Activated CD4-positive, alpha-beta memory T cell treated with anti-CD3 and anti-CD28 coated beads, Interleukin-2, amount 10 ng/mL, durations not matched to agents 7 days and 5 days (primary cell): Measurements from ENCODE around the gene AK9. TPM values are rescaled to one million over a fixed set of nuclear protein-coding genes. Genes with fewer than 3 reads are reported as not detected.

Source experiments
- CTCF ChIA-PET: fragments of 350-600 bp; sonication (Branson Sonifier 250); formaldehyde crosslinking; loops from one replicate; lab custom pipeline; 2021; ENCODE audit warnings: antibody characterized with exemption, inconsistent platforms; lab: Charles Lee
- POLR2A ChIA-PET: fragments of 350-600 bp; sonication (Branson Sonifier 250); formaldehyde crosslinking; loops from one replicate; lab custom pipeline; 2021; ENCODE audit warnings: antibody characterized with exemption; lab: Charles Lee
- DNase-seq: peaks from one replicate; pipeline ENCODE4 v3.0.0-alpha.2; 2020
- H3K27ac Mint-ChIP-seq: one replicate; pipeline ENCODE4 v1.8.0; 2021; ENCODE audit warnings: mild to moderate bottlenecking, mixed read lengths
- H3K27me3 Mint-ChIP-seq: one replicate; pipeline ENCODE4 v1.8.0; 2021; ENCODE audit warnings: mixed read lengths
- H3K36me3 Mint-ChIP-seq: one replicate; pipeline ENCODE4 v1.8.0; 2021; ENCODE audit warnings: low read depth, mixed read lengths
- H3K4me1 Mint-ChIP-seq: one replicate; pipeline ENCODE4 v1.8.0; 2021; ENCODE audit warnings: mixed read lengths
- H3K4me3 Mint-ChIP-seq: one replicate; pipeline ENCODE4 v1.8.0; 2021; ENCODE audit warnings: mild to moderate bottlenecking, mixed read lengths
- H3K9me3 Mint-ChIP-seq: one replicate; pipeline ENCODE4 v1.8.0; 2021; ENCODE audit warnings: mixed read lengths
- total RNA-seq, 2 experiments: library from RNA; stranded (reverse); gene quantifications; one replicate each; pipeline ENCODE4 v1.2.3, GENCODE V29; 2021

The AK9 gene
- total RNA-seq, 2 experiments from 2014 or later = 4.9 to 5.5 TPM

DNA sequence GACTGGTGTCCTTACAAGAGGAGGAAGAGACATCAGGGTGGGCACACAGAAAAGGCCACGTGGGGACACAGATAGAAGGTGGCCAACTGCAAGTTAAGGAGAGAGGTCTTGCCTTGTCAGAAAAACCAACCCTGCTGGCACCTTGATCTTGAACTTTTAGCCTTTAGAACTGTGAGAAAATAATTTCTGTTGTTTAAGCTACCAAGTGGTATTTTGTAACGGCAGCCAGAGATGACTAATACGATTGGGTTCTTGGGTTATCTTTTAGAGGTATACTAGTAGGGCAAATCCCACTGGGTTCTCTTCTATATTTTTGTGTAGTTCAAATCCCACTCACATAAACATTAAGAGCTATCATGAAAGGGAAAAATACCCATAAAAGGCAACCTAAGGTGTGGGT is 176.1 kb downstream of the AK9 start:
- Mint-ChIP-seq H3K4me3 (no peak overlapping the region), H3K27me3 (no peaks in the 10 kb centered on the region), H3K36me3 (peaks cover 5% of the 10 kb centered on the region), H3K9me3 (peaks cover 2% of the 10 kb centered on the region), H3K27ac (no peak overlapping the region), H3K4me1 (peaks cover 34% of the 10 kb centered on the region)
- ChIA-PET POLR2A (interaction anchor here (1.1 to 1.9 kb wide), 3 partner anchors 8 to 24 kb away, joined by 3 to 12 read pairs (median 6); no protein-coding TSS in a partner anchor), CTCF (interaction anchor here (0.9 to 1.6 kb wide), 4 partner anchors 10 to 525 kb away, joined by 3 to 13 read pairs (median 4); no protein-coding TSS in a partner anchor)
- no peak for DNase-seq

DNA sequence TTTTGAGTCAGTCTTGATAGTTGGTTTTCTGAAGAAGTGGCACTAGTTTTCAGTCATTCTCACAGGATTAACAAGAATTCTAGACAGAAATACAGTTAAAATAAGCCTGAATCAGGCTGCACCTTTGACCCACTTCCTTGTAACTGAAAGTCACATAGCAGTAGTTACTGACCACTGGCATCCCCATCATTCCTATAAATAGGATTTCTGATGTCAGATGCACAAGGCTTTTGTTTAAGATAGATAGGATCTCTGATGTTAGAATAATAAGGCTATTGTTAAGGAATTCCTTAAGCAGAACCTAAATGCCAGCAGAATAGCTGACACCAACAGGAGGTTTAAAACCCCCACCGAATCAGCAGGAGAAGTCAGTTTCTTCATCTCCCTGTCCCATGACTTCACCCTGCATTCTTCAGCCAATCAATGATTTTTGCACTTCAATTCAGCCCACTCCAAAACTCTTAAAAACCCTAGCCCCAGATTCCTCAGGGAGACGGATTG is 177.4 kb downstream of the AK9 start:
- ChIA-PET POLR2A (no interaction called here), CTCF (no interaction called here)
- H3K27me3 Mint-ChIP-seq = no peaks in the 10 kb centered on the region
- peaks cover 2% of the 10 kb centered on the region for H3K36me3 Mint-ChIP-seq
- DNase-seq = no peak
- H3K27ac Mint-ChIP-seq = no peak overlapping the region
- H3K9me3 Mint-ChIP-seq = peaks cover 2% of the 10 kb centered on the region
- peaks cover 32% of the 10 kb centered on the region for H3K4me1 Mint-ChIP-seq
- H3K4me3 Mint-ChIP-seq = no peak overlapping the region

DNA sequence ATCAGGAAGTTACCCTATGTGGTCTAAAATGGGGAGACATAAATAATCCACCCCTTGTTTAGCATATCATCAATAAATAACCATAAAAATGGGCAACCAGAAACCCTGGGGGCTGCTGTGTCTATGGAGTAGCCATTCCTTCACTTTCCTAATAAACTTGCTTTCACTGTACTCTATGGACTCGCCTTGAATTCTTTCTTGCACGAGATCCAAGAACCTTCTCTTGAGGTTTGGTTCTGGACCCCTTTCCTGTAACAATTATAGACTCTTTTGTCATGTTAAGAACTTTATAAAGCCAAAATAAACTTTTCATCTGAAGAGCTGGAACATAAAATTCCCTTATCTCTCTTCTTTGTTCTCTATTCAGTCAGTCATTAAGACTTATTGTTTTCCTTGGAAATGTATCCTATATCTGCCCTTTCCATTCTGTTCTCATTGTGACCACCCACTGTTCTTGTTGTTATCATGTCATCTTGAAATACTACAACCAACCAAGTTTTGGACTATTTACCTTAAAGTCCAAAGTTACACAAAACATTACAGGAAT is 178.7 kb downstream of the AK9 start:
- Mint-ChIP-seq H3K4me3 (no peak overlapping the region), H3K4me1 (peaks cover 32% of the 10 kb centered on the region), H3K9me3 (peaks cover 2% of the 10 kb centered on the region), H3K27me3 (peaks cover under 1% of the 10 kb centered on the region), H3K27ac (no peak overlapping the region), H3K36me3 (peaks cover 2% of the 10 kb centered on the region)
- CTCF ChIA-PET = no interaction called here
- POLR2A ChIA-PET = interaction anchor here (1.2 kb wide), 1 partner anchor 16 kb away, joined by 3 read pairs; no protein-coding TSS in a partner anchor
- DNase-seq = no peak

DNA sequence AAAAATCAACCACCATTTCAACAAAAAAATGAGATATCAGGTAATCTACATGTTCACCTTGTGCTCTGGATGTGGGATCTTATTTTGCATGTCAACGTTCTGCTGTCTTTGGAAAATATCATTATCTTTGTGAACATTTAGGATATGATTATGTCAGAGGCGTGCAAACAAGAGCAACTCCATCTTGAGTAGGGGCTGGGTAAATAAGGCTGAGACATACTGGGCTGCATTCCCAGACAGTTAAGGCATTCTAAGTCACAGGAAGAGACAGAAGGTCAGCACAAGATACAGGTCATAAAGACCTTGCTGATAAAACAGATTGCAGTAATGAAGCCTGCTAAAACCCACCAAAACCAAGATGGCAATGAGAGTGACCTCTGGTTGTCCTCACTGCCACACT is 179.2 kb downstream of the AK9 start:
- POLR2A ChIA-PET = no interaction called here
- DNase-seq = no peak

DNA sequence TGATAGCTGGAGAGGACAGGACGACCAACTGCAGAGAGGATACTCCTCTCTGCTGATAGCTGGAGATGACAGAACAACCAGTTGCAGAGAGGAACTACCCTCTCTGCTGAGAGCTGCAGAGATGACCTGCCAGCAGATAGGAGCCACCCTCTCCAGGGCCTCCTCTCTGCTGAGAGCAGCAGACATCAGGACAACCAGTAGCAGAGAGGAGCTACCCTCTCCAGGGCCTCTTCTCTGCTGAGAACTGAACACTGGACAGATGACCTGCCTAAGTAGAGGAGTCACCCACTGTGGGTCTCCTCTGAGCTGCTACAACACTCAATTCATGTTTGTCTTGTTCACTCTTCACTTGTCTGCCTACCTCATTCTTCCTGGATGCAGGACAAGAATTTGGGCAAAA is 180.6 kb downstream of the AK9 start:
- Mint-ChIP-seq H3K27me3 (peaks cover 5% of the 10 kb centered on the region), H3K4me1 (peaks cover 15% of the 10 kb centered on the region), H3K4me3 (no peak overlapping the region), H3K36me3 (peaks cover 2% of the 10 kb centered on the region), H3K9me3 (peaks cover 2% of the 10 kb centered on the region), H3K27ac (no peak overlapping the region)
- ChIA-PET POLR2A (interaction anchor here (1.2 kb wide), 1 partner anchor 19 kb away, joined by 4 read pairs; no protein-coding TSS in a partner anchor), CTCF (no interaction called here)
- DNase-seq = no peak

More for the DNA sequence above, 179.2 kb downstream of the AK9 start:
- H3K27me3 Mint-ChIP-seq = peaks cover 4% of the 10 kb centered on the region
- H3K4me1 Mint-ChIP-seq = peaks cover 29% of the 10 kb centered on the region
- H3K36me3 Mint-ChIP-seq = peaks cover 2% of the 10 kb centered on the region
- peaks cover 2% of the 10 kb centered on the region for H3K9me3 Mint-ChIP-seq
- no peak overlapping the region for H3K27ac Mint-ChIP-seq
- CTCF ChIA-PET = no interaction called here
- no peak overlapping the region for H3K4me3 Mint-ChIP-seq

DNA sequence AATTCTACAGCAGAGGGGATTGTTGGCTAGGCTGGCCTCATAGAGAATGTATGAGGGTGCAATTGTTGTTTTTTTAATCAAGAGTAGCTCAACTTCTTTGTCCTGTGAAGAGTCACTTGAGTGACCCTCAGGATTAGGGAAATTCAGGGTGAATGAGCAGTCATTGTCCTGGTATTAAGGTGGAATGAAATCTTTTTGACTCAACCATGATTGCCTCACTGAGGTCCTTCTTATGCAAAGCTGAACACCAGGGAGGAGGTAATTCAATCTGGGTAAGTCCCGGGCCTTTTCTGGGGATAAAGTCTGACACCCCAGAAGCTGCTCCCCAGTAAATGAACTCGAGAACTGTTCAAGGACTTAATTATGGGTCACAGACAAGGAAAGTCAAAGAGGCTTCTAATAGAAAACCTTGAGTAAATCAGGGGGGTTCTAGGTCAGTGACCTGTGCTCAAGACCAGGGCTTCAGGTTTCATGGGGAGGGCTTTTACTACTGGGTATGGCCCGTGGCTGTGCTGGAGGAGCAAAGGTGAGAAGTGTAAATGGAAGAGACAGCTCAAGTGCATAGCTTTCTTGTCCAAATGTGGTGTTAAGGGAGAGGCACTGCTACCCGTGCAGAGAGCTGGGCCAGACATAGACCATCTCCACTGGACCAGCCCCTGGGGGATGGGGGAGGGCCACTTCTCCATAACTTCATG is 182.7 kb downstream of the AK9 start:
- no peak overlapping the region for H3K4me3 Mint-ChIP-seq

DNA sequence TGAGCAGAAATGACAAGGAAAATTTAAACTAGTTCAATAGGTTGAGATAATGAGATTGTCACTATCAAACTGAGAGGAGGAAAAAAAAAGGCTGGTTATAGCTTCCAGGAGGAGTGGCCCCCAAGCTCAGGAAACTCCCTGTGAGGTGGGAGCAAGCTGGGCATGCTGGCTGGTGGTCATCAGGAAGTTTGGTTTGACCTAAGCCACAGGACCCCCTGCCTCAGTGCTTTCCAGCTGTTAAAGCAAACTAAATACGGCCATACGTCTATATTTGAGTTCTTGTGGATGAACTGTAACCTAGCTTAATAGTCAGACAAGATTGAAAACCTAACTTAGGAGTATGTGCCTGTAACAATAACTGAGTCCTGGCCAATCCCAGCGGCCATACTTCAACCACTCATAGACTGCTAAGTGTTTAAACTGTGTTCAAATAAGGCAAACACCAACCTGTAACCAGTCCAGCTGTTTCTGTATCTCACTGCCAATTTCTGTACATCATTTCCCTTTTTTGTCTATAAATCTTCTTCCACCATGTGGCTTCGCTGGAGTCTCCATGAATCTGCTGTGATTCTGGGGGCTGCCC is 183.4 kb downstream of the AK9 start:
- no peak overlapping the region for H3K27ac Mint-ChIP-seq

More for the DNA sequence above, 182.7 kb downstream of the AK9 start:
- Mint-ChIP-seq H3K36me3 (peaks cover 2% of the 10 kb centered on the region), H3K9me3 (peaks cover 2% of the 10 kb centered on the region), H3K27me3 (peaks cover 5% of the 10 kb centered on the region), H3K4me1 (peaks cover under 1% of the 10 kb centered on the region), H3K27ac (no peak overlapping the region)
- no peak for DNase-seq
- ChIA-PET POLR2A (interaction anchor here (1.8 kb wide), 1 partner anchor 17 kb away, joined by 8 read pairs; no protein-coding TSS in a partner anchor), CTCF (interaction anchor here (0.6 to 1.2 kb wide), 3 partner anchors 16 to 80 kb away, joined by 3 read pairs; no protein-coding TSS in a partner anchor)

DNA sequence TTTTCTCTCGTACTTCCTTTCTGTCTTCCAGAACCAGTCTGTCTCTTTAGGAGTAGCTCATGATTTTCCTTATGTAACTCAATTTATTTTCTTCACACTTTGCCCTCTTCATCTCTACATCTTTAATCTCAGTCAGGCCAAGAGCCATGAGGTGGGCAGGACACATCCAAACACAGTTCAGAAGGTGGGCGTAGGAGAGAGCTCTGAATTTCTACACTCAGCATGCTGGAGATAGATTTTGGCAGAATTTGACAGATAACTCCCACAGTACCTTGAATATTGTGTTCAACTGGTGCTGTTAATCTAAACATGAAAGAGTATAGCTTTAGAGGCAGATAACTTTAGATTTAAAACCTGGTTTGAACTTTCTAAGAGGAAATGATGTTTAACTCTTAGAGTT is 184.2 kb downstream of the AK9 start:
- Mint-ChIP-seq H3K4me1 (no peaks in the 10 kb centered on the region), H3K36me3 (peaks cover 2% of the 10 kb centered on the region), H3K27ac (no peak overlapping the region), H3K9me3 (peaks cover 2% of the 10 kb centered on the region), H3K27me3 (peaks cover 9% of the 10 kb centered on the region), H3K4me3 (no peak overlapping the region)
- DNase-seq = no peak
- ChIA-PET CTCF (interaction anchor here (0.6 to 1.2 kb wide), 2 partner anchors 15 to 532 kb away, joined by 3 to 4 read pairs; no protein-coding TSS in a partner anchor), POLR2A (interaction anchor here (1.8 to 2.1 kb wide), 2 partner anchors 9 to 16 kb away, joined by 6 to 8 read pairs; no protein-coding TSS in a partner anchor)

More for the DNA sequence above, 183.4 kb downstream of the AK9 start:
- no peaks in the 10 kb centered on the region for H3K4me1 Mint-ChIP-seq
- peaks cover 5% of the 10 kb centered on the region for H3K27me3 Mint-ChIP-seq
- DNase-seq = no peak
- H3K9me3 Mint-ChIP-seq = peaks cover 2% of the 10 kb centered on the region
- peaks cover 2% of the 10 kb centered on the region for H3K36me3 Mint-ChIP-seq
- no peak overlapping the region for H3K4me3 Mint-ChIP-seq
- ChIA-PET CTCF (interaction anchor here (0.9 to 1.2 kb wide), 2 partner anchors 16 to 47 kb away, joined by 3 read pairs; no protein-coding TSS in a partner anchor), POLR2A (interaction anchor here (1.8 to 2.1 kb wide), 2 partner anchors 8 to 16 kb away, joined by 6 to 8 read pairs; no protein-coding TSS in a partner anchor)

DNA sequence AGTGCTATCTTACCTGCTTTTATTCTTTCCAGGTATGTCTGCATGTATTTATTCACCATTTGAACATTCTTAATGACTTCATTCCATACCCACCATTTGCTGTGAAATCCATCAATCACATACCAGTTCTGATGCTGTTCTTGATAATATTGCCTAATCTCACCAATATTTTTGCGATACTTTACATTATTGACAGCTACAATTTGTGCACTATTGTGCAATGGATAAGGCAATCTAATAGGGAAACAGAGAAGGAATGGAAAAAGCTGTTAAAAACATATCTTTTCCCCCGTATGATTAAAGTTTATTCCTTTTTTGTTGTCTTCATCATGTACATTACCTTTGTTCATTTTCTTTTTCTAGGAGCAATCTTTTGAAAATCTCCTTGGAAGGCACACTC is 184.7 kb downstream of the AK9 start:
- DNase-seq = no peak
- POLR2A ChIA-PET = interaction anchor here (1.8 to 2.1 kb wide), 2 partner anchors 9 to 15 kb away, joined by 6 to 8 read pairs; no protein-coding TSS in a partner anchor
- no peaks in the 10 kb centered on the region for H3K4me1 Mint-ChIP-seq
- H3K4me3 Mint-ChIP-seq = no peak overlapping the region
- peaks cover 2% of the 10 kb centered on the region for H3K9me3 Mint-ChIP-seq
- peaks cover 2% of the 10 kb centered on the region for H3K36me3 Mint-ChIP-seq
- H3K27ac Mint-ChIP-seq = no peak overlapping the region
- H3K27me3 Mint-ChIP-seq = peaks cover 9% of the 10 kb centered on the region
- CTCF ChIA-PET = interaction anchor here (0.6 kb wide), 1 partner anchor 533 kb away, joined by 4 read pairs; no protein-coding TSS in a partner anchor

DNA sequence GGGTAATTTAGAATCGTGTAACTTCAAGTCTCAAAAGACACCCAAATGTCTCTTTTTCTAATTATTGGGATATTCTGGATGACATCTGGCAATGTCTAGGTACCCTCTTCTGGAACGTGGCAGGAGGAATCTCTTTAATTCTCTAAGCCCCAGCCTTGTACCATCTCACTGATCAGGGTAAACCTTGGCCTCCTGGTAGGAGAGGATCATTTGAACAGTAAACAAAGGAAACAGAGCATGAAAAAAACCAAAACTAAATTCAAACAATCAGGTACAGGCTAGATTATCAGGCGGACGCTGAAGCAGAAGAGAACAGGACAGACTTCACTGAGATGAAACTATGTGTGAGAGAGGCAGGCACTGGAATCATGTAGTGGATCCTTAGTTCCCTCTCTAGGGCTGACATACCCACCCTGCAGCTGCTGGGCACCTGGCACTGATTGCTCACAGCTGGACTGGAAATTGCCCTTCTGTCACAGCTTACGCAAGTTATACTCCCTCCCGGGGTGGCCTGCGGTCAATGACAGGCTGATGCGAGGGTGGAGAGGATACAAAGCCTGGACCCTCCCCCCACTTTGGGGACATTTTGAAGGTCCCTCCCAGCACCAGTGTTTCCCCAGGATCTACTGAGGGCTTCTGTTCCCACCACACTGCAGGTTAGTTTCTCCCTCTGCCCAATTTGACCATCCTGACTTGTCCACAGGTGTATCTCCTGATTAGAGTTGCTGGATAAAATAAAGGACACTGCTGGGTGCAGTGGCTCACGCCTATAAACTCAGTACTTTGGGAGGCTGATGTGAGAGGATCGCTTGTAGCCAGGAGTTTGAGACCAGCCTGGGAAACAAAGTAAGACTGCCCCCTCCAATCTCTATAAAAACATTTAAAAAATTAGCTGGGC is 187.4 kb downstream of the AK9 start:
- no peak overlapping the region for H3K27ac Mint-ChIP-seq
- no peaks in the 10 kb centered on the region for H3K9me3 Mint-ChIP-seq
- H3K4me3 Mint-ChIP-seq = no peak overlapping the region
- H3K36me3 Mint-ChIP-seq = no peaks in the 10 kb centered on the region
- H3K4me1 Mint-ChIP-seq = no peaks in the 10 kb centered on the region
- CTCF ChIA-PET = no interaction called here
- POLR2A ChIA-PET = interaction anchor here (1.3 kb wide), 1 partner anchor 13 kb away, joined by 3 read pairs; no protein-coding TSS in a partner anchor
- DNase-seq = no peak
- peaks cover 9% of the 10 kb centered on the region for H3K27me3 Mint-ChIP-seq

DNA sequence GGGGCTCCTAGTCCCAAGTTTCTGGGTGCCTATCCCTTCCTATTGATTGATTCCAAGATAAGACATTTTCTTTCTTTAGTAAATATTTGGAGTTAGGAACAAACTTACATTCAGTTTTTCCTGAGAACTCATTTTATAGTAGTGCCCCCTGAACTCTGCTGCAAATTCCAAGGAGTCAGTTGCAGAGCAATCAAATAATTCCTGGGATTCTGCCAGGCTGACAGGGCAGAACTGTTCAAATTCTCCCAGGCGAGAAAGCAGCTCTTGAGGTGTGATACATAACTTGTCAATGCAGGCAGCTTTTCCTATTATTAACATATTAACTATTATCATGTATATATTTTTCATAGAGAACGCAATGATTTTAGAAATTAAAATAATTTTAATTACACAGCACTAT is 192.1 kb downstream of the AK9 start:
- POLR2A ChIA-PET = no interaction called here

DNA sequence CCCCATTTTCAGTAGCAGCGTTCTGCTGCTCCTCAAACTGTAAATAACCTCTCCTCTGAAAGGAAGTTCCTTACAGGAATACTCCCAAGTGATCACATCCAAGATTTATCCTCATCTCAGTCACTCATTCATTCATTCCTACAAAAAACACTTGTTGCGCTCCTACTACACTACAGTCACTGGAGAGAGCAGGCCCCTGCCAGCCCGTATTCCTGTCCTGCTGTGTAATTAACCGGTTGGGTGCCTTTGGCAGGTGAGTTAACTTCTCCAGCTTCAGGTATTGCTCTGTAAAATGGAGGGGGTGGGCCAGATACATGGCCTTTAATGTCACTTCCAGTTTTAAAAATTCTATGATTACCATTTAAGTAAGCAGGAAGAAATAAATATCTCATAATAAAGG is 192.9 kb downstream of the AK9 start:
- Mint-ChIP-seq H3K9me3 (no peaks in the 10 kb centered on the region), H3K27me3 (peaks cover 10% of the 10 kb centered on the region), H3K36me3 (no peaks in the 10 kb centered on the region), H3K4me1 (peaks cover 18% of the 10 kb centered on the region), H3K27ac (no peak overlapping the region), H3K4me3 (no peak overlapping the region)
- POLR2A ChIA-PET = interaction anchor here (1.3 kb wide), 1 partner anchor 116 kb away, joined by 4 read pairs; the partner anchor contains the start of gene CD164
- no peak for DNase-seq
- CTCF ChIA-PET = interaction anchor here (0.9 kb wide), 1 partner anchor 28 kb away, joined by 3 read pairs; no protein-coding TSS in a partner anchor

More for the DNA sequence above, 192.1 kb downstream of the AK9 start:
- Mint-ChIP-seq H3K27ac (no peak overlapping the region), H3K36me3 (no peaks in the 10 kb centered on the region), H3K4me1 (peaks cover 12% of the 10 kb centered on the region), H3K9me3 (no peaks in the 10 kb centered on the region), H3K27me3 (peaks cover 10% of the 10 kb centered on the region), H3K4me3 (no peak overlapping the region)
- CTCF ChIA-PET = no interaction called here
- DNase-seq = no peak
